GM23248 (cell line): ENCODE results near the gene SLC35F3. TPM values are rescaled to one million over a fixed set of nuclear protein-coding genes. Genes with fewer than 3 reads are reported as not detected.

Experiments used
- DNase-seq: peaks from one replicate; pipeline ENCODE4 v3.0.0-alpha.2; 2015
- H2AFZ ChIP-seq: fragments of 200-600 bp; sonication (generic); 2 replicates; pipeline ENCODE4 v1.6.1; 2016; ENCODE audit warnings: antibody characterized with exemption
- H3F3A ChIP-seq: fragments of 200-600 bp; sonication (generic); 2 replicates; pipeline ENCODE4 v1.6.1; 2016; ENCODE audit warnings: mild to moderate bottlenecking, antibody characterized with exemption, mixed run types; ENCODE audit not compliant: insufficient read depth
- H3K27ac ChIP-seq: fragments of 200-600 bp; sonication (generic); 2 replicates; pipeline ENCODE4 v1.5.1; 2016; ENCODE audit warnings: mild to moderate bottlenecking
- H3K27me3 ChIP-seq: fragments of 200-600 bp; sonication (generic); replicated peaks from 2 replicates; pipeline ENCODE4 v1.6.1; 2016; ENCODE audit warnings: mild to moderate bottlenecking; ENCODE audit not compliant: insufficient read depth
- H3K36me3 ChIP-seq: fragments of 200-600 bp; sonication (generic); 2 replicates; pipeline ENCODE4 v1.6.1; 2016; ENCODE audit warnings: low read depth, mild to moderate bottlenecking
- H3K4me1 ChIP-seq: fragments of 200-600 bp; sonication (generic); 2 replicates; pipeline ENCODE4 v1.6.1; 2016; ENCODE audit warnings: mild to moderate bottlenecking; ENCODE audit not compliant: insufficient read depth
- H3K4me2 ChIP-seq: fragments of 200-600 bp; sonication (generic); one replicate; pipeline ENCODE4 v1.6.1; 2016; ENCODE audit warnings: mild to moderate bottlenecking; ENCODE audit not compliant: unreplicated experiment
- H3K4me3 ChIP-seq: fragments of 200-600 bp; sonication (generic); 2 replicates; pipeline ENCODE4 v1.5.1; 2016; ENCODE audit warnings: mild to moderate bottlenecking
- H3K79me2 ChIP-seq: fragments of 200-600 bp; sonication (generic); 2 replicates; pipeline ENCODE4 v1.6.1; 2016; ENCODE audit warnings: mild to moderate bottlenecking; ENCODE audit not compliant: insufficient read depth
- H3K9ac ChIP-seq: fragments of 200-600 bp; sonication (generic); 2 replicates; pipeline ENCODE4 v1.6.1; 2016; ENCODE audit warnings: mild to moderate bottlenecking
- H3K9me2 ChIP-seq: fragments of 200-600 bp; sonication (generic); 2 replicates; pipeline ENCODE4 v1.6.1; 2016; ENCODE audit warnings: mixed run types, mild to moderate bottlenecking, moderate library complexity; ENCODE audit not compliant: insufficient read depth
- H3K9me3 ChIP-seq: fragments of 200-600 bp; sonication (generic); one replicate; pipeline ENCODE4 v1.6.1; 2017; ENCODE audit warnings: low read depth
- H4K20me1 ChIP-seq: fragments of 200-600 bp; sonication (generic); 2 replicates; pipeline ENCODE4 v1.6.0; 2016; ENCODE audit not compliant: insufficient read depth
- EZH2 ChIP-seq: fragments of 200-600 bp; sonication (generic); IDR thresholded peaks from 2 replicates; pipeline ENCODE4 v1.6.1; 2018; ENCODE audit warnings: antibody characterized with exemption, mild to moderate bottlenecking; ENCODE audit not compliant: insufficient read depth, poor library complexity, severe bottlenecking
- EZH2phosphoT487 ChIP-seq: fragments of 200-600 bp; sonication (generic); IDR thresholded peaks from 2 replicates; pipeline ENCODE4 v1.6.1; 2018; ENCODE audit warnings: antibody characterized with exemption, moderate library complexity, mild to moderate bottlenecking, low read depth; ENCODE audit not compliant: insufficient read depth
- WGBS, 2 experiments: methylation state at CpG; one replicate each; pipeline ENCODE4 v1.1.6; 2015 to 2017; ENCODE audit warnings: low lambda C conversion rate in 2 of 2, low coverage in 1 of 2; ENCODE audit errors: missing lambda C conversion rate in 2 of 2; 5-methylcytosine and 5-hydroxymethylcytosine counted together
- in situ Hi-C: fragments of 300-500 bp; cut with MboI; formaldehyde crosslinking; loops from 2 replicates; pipeline ENCODE4 v1.15.0; 2020
- polyA plus RNA-seq: library from polyadenylated mRNA; unstranded; fragments of >200 nt; fragmentation: Nextera tagmentation; extraction: Ambion mirVana; gene quantifications from 2 replicates; pipeline ENCODE4 v1.2.1, GENCODE V29; 2016
- total RNA-seq: library from RNA; depleted of rRNA; stranded (reverse); fragments of >200 nt; shearing (Covaris generic); gene quantifications from 2 replicates; pipeline ENCODE4 v1.2.3, GENCODE V29; 2014

SLC35F3 gene
- total and polyA plus RNA-seq, 2 experiments from 2014 or later: 0.43 to 1.3 TPM

- DNase-seq: no peak
- no peaks in the 10 kb centered on the region for H3K27me3 ChIP-seq
- TF ChIP-seq EZH2phosphoT487 (no peak), EZH2 (no peak)
- H3K79me2 ChIP-seq: no peaks in the 10 kb centered on the region
- H3K27ac ChIP-seq: no peak overlapping the region
- no peaks in the 10 kb centered on the region for H3K9me3 ChIP-seq
- 54 to 62% methylated on average over 5 of the region's 5 CpGs for WGBS, 2 experiments
- H3K9ac ChIP-seq: no peak overlapping the region
- no peak overlapping the region for H3K4me3 ChIP-seq
- no peak overlapping the region for H3K4me2 ChIP-seq
- no peaks in the 10 kb centered on the region for H3K36me3 ChIP-seq
- no peaks in the 10 kb centered on the region for H4K20me1 ChIP-seq
- H3K4me1 ChIP-seq: no peaks in the 10 kb centered on the region
- in situ Hi-C loops: no loop called here
- no peaks in the 10 kb centered on the region for H3F3A ChIP-seq
- no peak overlapping the region for H2AFZ ChIP-seq
- H3K9me2 ChIP-seq: no peaks in the 10 kb centered on the region
Observed at GRCh38 chr1:234261545-234261944, 357.1 kb downstream of the SLC35F3 start.

DNA sequence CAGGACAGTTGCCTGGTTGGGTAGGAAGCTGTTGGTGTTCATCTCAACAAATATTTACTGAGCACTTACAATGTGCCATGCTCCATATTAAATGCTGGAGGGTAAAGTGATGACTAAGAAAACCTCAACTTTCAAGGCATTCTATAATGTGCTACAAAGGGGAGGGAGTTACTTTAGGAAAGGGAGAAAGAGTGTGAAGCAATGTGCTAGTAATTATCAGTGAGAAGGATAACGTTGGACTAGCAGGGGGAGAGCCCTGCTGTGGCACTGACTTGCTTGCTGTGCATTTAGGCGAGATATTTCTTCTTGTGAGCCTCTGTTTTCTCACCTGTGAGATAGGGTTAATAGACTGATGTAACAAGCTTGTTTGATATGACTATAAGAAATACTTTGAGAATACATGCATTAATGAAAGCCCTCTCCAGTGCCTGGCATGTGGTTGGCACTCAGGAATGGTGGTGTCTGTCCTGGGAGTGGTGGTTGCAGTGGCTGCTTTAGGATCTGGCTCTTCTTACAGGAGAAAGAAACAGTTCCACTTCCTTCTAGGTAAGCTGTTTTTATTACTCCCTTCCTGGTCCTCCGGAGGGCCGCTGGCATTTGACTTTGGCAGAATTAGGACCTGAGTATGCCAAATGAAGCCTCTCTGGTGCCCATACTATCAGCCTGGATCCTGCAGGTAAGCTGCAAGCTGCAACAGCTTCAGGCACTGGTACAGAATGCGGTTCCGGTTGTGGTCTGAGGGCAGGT lies 357.7 kb downstream of the SLC35F3 start:
- in situ Hi-C loops: no loop called here
- Histone ChIP-seq H3K27me3 (no peaks in the 10 kb centered on the region), H3F3A (no peaks in the 10 kb centered on the region), H3K36me3 (no peaks in the 10 kb centered on the region), H3K4me1 (no peaks in the 10 kb centered on the region), H3K9me3 (no peaks in the 10 kb centered on the region), H3K27ac (no peak overlapping the region), H4K20me1 (no peaks in the 10 kb centered on the region), H2AFZ (no peak overlapping the region), H3K9me2 (no peaks in the 10 kb centered on the region), H3K4me3 (no peak overlapping the region), H3K79me2 (no peaks in the 10 kb centered on the region), H3K9ac (no peak overlapping the region), H3K4me2 (no peak overlapping the region)
- 38 to 53% methylated on average over 6 of the region's 6 CpGs for WGBS, 2 experiments
- TF ChIP-seq EZH2phosphoT487: no peak
- TF ChIP-seq EZH2: no peak
- no peak for DNase-seq

- no peaks in the 10 kb centered on the region for H3K79me2 ChIP-seq
- H3F3A ChIP-seq: no peaks in the 10 kb centered on the region
- H4K20me1 ChIP-seq: no peaks in the 10 kb centered on the region
- no peaks in the 10 kb centered on the region for H3K4me1 ChIP-seq
- H3K27ac ChIP-seq: no peak overlapping the region
- H3K4me2 ChIP-seq: no peak overlapping the region
- in situ Hi-C loops: no loop called here
- no peak overlapping the region for H3K4me3 ChIP-seq
- peak; percentile 40 for DNase-seq
- no peak overlapping the region for H2AFZ ChIP-seq
- H3K27me3 ChIP-seq: no peaks in the 10 kb centered on the region
- TF ChIP-seq EZH2phosphoT487 (no peak), EZH2 (no peak)
- no peaks in the 10 kb centered on the region for H3K9me2 ChIP-seq
- no peak overlapping the region for H3K9ac ChIP-seq
- WGBS, 2 experiments: 19 to 28% methylated on average over 2 of the region's 2 CpGs
- H3K9me3 ChIP-seq: no peaks in the 10 kb centered on the region
- no peaks in the 10 kb centered on the region for H3K36me3 ChIP-seq
Observed at GRCh38 chr1:234262754-234263105, 358.3 kb downstream of the SLC35F3 start.

DNA sequence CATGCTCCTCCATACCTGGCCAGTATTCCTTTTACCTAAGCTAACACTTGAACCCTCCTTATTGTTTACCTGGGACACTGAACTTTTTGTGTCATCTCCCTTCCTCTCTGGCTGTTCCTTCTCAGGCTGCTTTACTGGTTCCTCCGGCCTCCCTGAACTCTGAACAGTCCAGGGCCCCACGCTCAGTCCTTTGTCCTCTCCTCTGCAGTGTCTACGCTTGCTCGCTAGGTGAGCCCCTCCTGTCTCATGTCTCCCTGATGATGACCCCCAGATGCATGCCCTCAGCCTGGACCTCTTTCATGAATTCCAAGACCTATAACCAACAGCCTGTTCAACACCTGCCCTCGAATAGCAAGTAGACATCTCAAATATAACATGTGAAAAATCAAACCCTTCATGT lies 360.4 kb downstream of the SLC35F3 start:
- in situ Hi-C loops: no loop called here
- Histone ChIP-seq H3F3A (no peaks in the 10 kb centered on the region), H3K4me1 (no peaks in the 10 kb centered on the region), H4K20me1 (no peaks in the 10 kb centered on the region), H3K9me2 (no peaks in the 10 kb centered on the region), H3K9me3 (no peaks in the 10 kb centered on the region), H3K4me2 (no peak overlapping the region), H3K9ac (no peak overlapping the region), H3K27me3 (no peaks in the 10 kb centered on the region), H3K4me3 (no peak overlapping the region), H3K27ac (no peak overlapping the region), H2AFZ (no peak overlapping the region), H3K36me3 (no peaks in the 10 kb centered on the region), H3K79me2 (no peaks in the 10 kb centered on the region)
- WGBS, 2 experiments: 36 to 44% methylated on average over 5 of the region's 5 CpGs
- DNase-seq: no peak
- no peak for TF ChIP-seq EZH2phosphoT487
- TF ChIP-seq EZH2: no peak
